HG03095 (cell line): ENCODE results near the gene CAMTA1.

Experiments
- ATAC-seq: cut with Tn5 transposase; IDR thresholded peaks from one replicate; pipeline ENCODE4 v1.9.1; 2021; ENCODE audit warnings: moderate library complexity; ENCODE audit not compliant: unreplicated experiment

The CAMTA1 gene

DNA sequence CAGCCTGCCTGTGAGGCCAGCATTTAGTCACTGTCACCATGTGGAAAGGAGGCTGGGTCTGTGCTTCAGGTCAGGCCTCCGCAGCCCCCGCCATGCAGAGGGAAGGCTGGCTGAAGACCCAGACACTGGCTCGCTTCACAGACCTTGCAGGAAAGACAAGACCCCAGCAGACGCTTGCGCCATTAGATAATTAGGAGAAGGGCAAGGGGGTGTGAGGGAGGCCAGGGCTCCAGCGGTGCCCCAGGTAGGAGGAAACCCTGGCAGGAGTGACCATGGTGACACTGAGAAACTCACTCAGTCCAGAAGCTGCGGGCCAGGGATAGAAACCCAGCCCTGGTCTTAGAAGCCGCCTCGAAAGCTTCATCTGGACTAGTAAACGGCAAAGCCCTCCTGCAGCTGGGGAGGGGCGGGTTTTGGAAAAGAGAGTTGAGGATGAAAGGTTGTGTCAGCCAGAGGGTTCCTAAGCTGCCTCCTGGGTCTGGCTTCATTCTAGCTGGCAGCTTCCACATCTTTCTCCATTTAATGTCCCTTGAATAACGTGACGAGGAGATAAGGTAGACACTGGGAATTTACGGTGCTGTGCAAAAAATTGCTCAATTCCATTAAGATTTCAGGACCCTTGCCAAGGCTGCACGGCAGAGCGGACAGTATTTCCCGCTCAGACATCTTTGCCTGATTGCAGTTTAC, 691.8 kb downstream of the CAMTA1 start:
- ATAC-seq, result no peak

DNA sequence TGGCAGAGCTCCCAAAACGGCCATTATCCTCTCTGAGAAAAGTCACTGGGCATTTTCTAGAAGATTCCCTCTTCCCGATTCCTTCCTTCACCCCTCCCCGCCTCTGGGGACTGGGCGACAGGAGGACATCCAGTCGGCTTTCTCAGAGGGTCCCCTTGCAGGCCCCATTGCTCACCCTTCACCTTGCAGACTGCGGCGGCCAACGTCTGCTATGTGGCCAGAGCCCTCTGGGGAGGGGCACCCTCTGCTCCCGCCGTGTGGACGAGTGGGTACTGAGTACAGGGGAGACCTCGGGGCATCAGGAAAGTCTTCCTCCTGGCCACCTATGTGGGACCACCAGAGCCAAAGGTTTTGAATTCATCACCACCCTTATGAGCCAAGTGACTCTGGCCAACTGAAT, 692.3 kb downstream of the CAMTA1 start:
- ATAC-seq, result no peak

DNA sequence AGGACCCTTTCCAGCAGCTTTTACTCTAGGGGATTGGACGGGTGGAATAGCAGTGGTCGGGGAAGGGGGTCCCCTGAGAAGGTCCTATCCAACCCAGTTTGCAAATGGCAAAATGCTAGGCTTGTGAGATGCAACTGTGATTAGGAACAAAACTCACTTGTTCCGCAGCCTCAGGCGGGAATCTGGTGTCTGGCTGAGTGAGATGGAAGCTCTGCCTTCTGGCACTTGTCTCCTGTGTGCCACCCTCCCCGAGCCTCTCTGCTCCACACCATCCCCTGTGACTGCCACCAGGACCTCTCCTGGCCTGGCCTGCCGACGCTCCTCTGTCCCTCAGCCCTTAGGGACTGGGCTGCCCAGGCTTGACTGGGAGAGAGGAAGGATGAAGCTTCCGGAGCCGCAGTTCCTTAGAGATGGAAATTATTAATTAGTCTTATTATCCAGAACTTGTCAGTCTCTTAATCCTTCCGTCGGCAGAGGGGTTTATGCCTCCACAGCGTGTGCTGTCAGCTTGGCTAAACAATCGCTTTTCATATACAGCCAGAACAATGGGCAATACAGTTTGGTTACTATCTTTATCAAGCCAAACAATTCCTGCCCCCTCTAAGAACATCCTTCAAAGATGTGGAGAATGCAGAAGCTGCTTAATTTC, 693.0 kb downstream of the CAMTA1 start:
- ATAC-seq, result no peak

DNA sequence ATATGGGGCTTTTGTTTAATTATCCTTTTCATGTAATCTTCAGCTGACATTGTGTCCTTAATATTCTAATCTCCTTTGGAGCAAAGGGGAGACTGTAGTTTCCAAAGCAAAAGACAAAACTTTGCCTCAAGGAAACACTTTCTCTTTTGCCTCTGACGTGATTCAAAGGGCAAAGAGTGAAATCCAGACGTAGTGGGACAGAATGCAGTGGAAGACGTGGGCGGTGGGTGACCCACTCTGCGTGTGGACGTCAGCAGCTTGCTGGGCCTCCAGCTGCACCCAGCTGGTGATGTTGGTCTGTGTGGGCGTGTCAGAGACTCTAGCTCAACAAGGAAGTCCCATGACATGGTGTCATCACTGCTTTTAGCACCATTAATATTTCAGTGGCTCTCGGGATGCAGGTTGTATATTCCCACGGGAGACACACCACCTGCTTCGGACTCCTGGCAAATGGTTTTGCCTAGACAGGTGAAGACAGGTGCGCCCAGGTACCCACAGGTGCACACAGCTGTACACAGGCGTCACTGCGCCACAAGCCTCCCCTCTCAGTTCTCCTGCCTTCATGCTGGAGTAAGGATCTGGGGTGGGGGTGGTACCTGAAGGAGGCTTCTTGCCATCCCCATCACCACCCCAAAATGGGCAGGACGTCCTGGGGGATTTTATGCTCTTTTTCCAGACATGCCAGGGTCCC, 693.7 kb downstream of the CAMTA1 start:
- no peak for ATAC-seq

DNA sequence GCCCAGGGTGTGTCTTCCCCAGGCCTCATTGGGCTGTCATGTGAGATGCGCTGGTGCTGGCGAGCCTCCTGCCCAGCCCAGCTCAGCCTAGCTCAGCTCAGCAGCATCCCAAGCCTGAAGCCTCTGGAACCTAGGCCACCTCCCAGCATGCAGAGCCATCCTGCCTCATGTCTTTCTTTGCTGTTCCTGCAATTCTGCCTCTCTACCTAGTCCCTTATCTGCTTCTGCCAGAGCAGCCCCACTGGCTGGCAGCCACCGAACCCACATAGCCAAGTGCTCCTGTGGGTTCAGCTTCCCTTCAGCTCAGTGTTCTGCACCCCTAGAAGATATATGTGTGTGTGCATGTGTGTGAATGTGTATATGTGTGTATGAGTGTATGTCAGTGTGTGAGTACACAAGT, 694.3 kb downstream of the CAMTA1 start:
- ATAC-seq, result no peak

DNA sequence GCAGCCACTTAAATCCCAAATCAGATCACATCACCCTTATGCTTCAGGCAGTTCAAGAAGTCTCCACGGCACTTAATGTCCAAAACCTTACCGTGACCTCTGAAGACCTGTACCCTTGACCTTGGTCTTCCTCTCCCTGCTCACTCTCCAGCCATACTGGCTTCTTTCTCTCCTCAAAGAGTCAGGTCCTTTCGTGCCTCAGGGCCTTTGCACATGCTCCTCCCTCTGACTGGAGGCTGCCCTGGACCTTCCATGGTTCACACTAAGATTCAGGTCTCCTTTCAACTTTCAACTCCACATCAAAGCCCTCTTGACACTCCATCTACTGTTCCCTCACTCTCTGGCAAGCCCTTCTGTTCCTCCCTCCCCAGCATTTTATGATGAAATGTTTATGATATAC, 695.9 kb downstream of the CAMTA1 start:
- no peak for ATAC-seq

DNA sequence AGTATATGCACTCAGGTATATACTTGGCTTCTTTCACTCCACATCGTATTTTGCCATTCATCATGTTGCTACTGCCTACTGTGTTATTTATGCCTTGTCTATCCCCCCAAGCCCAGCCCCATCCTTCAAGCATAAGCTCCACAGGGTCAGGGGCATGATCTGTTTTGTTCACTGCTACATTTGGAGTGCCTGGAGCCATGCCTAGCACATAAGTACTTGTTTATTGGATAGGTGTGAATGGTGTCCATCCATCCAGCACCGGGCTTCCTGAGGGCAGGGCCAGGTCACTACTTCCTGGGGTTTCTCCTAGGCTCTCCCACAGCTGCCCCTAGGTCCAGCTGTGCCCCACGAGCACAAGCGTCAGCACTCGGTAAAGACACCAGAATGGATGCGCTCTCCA, 696.8 kb downstream of the CAMTA1 start:
- no peak for ATAC-seq

DNA sequence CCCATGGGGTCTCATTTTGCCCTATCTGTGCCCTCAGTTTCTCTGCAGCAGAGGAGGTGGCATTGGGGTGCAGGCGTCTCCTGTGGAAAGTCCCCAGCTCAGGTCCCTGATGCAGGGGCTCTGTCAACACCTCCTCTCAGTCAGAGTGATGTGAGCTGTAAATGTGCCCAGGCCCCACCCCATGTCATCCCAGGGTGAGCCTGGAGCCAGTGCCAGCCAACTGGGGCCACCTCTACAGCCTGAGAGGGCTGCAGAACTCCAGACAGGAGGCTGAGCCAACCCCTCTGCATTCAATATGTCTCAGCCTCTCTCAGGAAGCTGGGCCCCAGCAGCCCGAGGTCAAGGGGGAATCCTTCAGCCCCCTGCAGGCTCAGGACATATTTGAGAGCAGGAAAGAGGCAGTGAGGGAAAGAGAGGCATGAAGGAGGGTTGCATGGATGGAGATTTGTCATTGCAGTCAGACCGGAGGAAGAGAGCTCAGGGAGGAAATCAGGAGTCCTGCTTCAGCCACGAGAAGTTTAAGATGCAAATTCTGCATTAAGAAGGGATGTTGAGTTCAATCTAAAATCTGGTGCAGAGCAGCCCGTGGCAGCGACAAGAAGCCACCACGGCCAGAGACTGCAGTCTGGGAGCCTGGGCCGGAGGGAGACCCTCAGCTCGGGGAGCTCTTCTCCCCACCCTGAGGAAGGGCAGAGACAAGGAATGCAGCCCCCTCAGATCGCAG, 697.7 kb downstream of the CAMTA1 start:
- ATAC-seq, result no peak

DNA sequence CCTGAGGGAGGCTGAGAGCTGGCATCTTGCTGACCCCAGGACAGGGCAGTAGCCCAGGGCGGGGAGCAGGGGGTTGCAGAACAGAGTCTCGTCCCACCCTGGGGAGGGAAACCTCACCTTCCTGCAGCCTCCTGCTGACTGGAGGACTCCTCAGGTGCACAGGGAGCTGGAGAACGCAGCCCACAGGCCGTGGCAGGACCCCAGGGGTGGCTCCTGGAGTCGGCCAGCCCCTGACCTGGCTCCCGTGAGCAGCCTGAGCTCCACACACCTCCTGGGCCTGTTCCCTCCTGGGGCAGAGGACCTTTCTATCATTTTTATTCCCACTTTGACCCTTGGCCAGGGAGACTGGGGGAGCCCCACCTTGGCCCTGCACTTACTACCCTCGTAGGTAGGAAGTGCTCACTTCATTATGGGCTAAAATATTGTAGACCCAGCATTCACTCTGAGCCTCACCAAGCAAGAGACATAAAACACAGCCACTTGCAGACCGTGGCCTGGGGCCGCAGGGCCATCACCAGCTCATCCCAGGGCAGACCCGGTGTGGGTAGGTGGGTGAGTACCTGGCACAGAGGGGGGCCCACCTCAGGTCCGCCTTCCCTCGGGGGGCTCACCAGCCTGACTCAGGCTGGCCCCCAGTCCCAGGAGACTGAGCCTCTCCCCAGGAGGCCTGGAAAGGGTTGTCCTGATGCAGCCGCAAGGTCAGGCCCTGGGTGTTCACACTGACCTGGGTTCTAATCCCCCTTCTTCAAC, 698.6 kb downstream of the CAMTA1 start:
- ATAC-seq, result no peak

DNA sequence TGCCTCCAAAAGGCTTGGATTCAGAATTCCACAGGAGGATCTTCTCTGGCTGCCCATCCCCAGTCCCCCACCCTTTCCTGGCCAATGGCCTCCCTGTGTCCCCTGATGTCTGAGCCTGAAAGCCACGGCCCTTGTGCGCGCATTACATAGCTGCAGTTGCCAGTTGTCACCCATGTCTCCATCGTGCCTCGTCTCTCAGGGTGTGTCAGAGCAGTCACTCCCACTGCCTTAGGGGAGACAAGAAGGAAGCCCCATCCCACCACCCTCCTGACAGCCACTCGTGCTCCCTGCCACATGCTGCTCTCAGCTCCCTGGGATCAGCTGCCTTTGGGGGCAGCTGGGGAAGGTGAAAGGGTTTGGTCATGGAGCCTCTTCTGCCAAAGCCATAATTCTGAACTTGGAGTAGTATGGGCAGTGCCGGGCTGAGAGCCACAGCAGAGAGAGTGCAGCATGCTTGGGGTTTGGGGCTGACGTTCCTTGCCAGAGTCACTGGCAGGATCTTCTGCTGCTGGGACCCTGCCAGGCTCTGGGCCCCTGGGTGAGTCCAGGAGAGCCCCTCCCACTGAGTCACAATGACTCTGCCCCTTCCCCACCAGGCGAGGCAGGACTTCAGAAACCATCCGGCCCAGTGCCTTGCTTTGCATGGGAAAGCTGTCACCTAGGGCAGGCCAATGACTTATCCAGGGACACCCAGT, 700.0 kb downstream of the CAMTA1 start:
- no peak for ATAC-seq

DNA sequence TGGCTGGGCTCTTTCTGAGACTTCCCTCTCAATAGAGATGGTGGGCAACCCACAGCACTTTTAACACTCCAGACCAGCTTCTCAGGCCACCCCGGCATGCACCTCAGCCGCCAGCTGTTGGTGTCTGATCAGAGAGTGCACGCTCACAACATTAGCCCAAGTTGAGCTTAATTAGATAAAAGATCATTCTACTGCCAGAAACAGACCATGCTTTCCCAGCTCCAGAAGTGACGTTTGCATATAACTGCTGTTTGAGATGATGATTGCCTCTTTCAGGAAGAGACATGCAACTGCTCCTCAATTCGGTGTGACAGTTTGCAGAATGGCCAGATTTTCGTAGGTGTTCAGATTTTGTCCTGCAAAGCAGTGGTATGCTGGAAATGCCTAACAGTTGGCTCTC, 700.6 kb downstream of the CAMTA1 start:
- ATAC-seq, result no peak

DNA sequence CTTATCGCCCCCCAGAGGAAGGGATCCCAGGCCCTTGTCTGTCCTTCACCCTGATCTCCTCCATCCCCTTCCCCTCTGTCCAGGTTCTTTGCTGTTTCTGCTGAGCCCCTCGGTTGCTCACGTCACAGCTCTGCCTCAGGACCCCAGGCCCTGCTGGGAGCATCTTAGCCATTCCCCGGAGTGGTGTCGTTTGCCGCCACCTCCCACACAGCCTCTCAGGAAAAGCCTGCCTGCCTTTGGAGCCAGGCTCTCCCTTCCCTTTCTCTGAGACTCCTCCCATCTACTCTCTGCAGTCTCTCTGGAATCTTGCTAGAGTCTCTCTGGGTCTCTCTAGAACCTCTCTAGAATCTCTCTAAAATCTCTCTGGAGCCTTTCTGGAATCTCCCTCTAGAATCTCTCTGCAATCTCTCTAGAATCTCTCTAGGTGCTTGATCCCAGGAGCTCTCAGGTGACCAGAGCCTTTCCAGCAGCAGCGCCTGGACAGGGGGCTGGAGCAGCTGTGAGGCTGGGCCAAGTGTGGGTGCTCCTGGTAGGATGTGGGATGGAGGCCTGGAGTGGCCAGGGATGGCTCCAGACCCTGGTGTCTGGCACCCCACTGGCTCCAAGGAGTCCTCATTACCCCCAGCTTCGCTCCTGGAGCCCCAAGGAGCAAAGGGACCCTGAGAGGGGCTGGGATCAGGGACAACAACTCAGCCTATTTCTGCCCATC, 702.7 kb downstream of the CAMTA1 start:
- no peak for ATAC-seq

DNA sequence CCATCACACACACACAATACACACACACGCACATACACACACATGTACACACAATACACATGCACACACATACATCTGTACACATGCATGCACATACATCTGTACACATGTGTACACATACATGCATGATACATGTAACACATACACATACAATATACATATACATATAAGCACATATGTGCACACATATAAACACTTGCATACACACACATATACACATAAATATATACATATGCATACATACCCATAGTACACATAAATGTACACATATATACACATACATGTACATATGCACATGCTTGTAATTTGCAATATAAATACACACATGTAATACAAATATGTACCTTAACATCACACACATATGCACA, 703.2 kb downstream of the CAMTA1 start:
- no peak for ATAC-seq

DNA sequence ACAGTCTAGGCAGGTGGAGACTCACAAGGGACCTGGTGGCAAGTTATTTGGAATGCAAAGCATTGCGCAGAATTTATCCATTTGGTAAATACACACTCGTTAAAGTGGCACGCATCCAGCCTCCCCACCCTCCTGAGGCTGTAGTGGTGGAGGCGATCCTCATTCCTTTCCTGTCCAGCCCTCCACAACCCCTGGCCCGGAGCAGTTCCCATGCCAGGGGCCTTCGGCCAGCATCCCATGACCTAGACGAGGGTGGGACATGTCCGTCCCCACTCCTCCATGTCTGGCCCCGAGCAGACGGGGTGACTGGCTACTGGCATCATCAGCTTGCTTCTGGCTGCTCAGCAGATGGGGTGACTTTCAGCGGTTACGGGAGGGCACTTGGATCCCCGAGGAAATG, 704.3 kb downstream of the CAMTA1 start:
- ATAC-seq, result no peak

DNA sequence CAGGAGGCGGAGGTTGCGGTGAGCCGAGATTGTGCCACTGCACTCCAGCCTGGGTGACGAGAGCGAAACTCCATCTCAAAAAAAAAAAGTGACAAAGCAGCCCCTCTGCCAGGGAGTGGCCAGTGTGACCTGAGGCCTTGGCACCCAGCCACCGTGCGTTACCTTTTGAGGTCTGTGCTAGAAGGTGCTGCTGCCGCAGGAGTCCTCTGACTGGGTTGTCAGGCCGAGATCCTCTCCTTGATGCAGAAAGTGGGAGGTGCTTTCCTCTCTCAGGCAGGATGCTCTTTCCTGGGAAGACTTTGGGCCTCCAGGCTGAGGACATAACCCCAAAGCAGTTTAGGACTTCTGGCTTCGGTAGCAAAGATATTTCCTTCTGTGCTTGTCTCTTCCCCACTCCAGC, 705.3 kb downstream of the CAMTA1 start:
- ATAC-seq, result no peak

DNA sequence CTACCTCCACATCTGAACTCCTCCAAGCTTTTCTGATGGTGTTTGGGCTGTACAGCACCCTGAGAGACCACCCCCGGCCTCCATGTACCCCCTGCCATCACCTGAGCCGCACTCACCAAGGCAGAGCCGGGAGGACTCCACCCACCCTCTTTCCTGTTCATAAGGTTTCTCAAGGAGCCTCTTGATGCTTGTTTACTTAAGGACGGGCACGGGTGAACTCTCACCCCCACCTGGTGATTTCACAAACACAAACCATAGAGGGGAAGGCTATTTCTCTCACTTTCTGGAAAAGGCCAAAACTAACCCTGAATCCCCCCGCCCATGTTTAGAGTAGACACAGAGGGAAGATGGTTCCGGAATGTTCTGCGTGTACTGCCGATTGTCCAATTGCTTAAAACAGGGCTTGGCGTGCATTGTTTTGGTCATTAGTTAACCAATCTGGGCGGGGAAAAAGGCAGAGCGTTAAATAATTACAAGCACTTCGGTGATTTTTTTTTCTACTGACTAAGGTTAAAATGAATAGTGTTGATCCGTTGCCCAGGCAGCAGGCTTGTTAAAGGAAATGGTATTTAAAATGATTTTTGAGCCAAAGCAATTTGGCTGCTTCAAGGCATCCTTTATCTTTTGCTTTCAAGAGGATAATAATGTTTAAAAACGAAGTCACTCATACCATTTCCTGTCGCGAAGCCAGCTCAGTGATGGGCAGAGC, 706.0 kb downstream of the CAMTA1 start:
- no peak for ATAC-seq

DNA sequence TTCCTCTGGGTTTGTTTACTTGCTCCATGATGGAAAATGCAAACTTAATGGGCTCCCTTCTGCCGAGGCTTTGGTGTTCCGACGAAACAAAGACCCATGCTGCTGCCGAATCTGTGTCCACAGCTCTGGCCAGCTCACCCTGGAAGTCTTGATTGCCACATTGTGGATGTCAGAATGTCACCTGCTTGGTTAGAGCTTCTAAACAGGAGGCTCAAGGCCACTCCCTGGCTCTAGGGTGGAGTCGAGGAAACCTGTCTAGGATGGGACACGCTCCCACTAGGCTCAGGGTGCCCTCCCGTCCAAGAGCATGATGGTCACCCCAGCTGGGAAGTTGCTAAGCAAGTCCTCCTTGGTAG, 706.5 kb downstream of the CAMTA1 start:
- no peak for ATAC-seq

DNA sequence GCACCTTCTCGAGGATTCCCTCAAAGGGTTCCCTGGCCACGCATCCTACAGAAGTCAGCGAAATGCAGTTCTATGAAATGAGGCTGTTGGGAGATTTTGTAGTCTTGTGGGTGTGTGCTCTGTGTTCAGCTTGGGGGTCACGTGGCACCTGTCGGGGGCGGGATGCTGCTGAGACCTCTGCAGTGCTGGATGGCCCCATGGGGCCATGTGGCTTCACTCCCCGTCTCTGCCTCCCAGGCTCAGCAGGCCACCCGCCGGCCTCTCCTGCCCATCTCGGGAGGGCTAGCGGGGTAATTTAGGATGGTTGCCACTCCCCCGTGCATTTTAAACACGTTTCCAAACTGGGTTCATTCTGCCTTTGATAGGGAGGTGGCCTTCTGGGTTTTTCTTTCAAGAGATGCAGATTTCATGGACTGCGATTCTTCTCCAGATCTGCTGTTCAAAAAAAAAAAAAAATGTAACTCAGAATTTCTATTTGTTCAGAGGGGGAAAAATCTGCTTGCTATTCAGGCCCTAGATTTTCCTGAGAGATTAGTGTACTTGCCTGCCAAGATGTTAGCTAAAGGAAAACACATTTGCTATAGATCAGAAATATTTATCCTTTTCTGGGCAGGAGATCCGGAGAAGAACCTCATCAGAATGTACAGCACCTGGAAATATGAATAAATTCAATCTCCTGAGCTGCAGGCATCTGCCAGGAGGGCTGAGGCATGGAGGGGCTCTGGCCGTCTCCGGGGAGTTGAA, 708.6 kb downstream of the CAMTA1 start:
- ATAC-seq, result no peak

DNA sequence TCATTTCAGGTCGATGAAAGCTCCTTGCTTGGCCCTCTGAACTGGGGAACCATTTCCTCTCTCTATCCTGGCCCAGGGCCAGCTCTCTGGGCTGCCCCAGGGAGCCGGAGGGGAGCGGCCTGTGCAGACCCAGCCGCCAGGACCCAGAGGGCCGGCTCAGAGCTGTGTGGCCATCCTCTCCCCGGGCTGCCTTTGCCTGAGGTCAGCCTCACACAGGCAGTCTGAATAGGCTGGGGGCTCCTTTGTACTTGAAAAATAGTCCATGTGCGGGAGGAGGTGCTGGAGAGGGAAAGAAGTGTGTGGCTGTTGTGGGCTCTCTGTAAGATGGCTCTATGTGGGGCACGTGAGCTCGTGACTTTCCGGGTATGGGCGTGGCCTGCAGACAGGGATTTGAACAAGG, 710.7 kb downstream of the CAMTA1 start:
- no peak for ATAC-seq
